Lower leg skin (tissue), 3 donors: Measurements from ENCODE around the gene MYRIP.

Experiments
- POLR2A ChIP-seq, 2 donors: fragments of 450-650 bp; IDR thresholded peaks; one replicate each; pipeline ENCODE4 v1.6.1; 2016 to 2017; ENCODE audit warnings: antibody characterized with exemption in 2 of 2, mild to moderate bottlenecking in 1 of 2, moderate library complexity in 1 of 2
- TF ChIP-seq, protein P1 (sequence below), 3 donors: fragments of 450-650 bp; IDR thresholded peaks; one replicate each; pipeline ENCODE4 v1.5.1; 2016; ENCODE audit warnings: antibody characterized with exemption in 3 of 3, mild to moderate bottlenecking in 3 of 3, moderate library complexity in 2 of 3

- no peak for TF ChIP-seq POLR2A (IDR thresholded peaks at IDR 0.05)
- TF ChIP-seq, protein P1, sequence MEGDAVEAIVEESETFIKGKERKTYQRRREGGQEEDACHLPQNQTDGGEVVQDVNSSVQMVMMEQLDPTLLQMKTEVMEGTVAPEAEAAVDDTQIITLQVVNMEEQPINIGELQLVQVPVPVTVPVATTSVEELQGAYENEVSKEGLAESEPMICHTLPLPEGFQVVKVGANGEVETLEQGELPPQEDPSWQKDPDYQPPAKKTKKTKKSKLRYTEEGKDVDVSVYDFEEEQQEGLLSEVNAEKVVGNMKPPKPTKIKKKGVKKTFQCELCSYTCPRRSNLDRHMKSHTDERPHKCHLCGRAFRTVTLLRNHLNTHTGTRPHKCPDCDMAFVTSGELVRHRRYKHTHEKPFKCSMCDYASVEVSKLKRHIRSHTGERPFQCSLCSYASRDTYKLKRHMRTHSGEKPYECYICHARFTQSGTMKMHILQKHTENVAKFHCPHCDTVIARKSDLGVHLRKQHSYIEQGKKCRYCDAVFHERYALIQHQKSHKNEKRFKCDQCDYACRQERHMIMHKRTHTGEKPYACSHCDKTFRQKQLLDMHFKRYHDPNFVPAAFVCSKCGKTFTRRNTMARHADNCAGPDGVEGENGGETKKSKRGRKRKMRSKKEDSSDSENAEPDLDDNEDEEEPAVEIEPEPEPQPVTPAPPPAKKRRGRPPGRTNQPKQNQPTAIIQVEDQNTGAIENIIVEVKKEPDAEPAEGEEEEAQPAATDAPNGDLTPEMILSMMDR (IDR thresholded peaks at IDR 0.05), result no peak
Measured at GRCh38 chr3:40128166-40128565, 318.8 kb downstream of the MYRIP start.
